ENCODE data around the gene LZIC. TPM values are rescaled to one million over a fixed set of nuclear protein-coding genes. Genes with fewer than 3 reads are reported as not detected.
"Not testable (repeated sequence)": the region's sequence is repeated elsewhere in the genome, so short reads cannot be mapped to it uniquely, and the experiment has no call there.

The LZIC gene
- total RNA-seq, 1 donor: 37.6 TPM

DNA sequence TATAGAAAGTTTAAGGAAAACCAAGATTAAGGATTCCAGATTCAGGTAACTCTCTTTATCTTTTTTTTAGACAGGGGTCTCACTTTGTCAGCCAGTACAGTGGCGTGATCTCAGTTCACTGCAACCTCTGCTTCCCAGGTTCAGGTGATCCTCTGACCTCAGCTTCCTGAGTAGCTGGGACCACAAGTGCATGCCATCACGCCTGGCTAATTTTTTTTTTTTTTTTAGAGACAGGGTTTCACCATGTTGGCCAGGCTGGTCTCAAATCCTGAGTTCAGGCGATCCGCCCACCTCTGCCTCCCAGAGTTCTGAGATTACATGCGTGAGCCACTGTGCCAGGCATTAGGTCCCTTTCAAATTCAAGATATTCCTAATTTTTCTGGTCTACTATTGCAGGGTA, 15.9 kb downstream of the LZIC start:
- TF ChIP-seq, protein P1, sequence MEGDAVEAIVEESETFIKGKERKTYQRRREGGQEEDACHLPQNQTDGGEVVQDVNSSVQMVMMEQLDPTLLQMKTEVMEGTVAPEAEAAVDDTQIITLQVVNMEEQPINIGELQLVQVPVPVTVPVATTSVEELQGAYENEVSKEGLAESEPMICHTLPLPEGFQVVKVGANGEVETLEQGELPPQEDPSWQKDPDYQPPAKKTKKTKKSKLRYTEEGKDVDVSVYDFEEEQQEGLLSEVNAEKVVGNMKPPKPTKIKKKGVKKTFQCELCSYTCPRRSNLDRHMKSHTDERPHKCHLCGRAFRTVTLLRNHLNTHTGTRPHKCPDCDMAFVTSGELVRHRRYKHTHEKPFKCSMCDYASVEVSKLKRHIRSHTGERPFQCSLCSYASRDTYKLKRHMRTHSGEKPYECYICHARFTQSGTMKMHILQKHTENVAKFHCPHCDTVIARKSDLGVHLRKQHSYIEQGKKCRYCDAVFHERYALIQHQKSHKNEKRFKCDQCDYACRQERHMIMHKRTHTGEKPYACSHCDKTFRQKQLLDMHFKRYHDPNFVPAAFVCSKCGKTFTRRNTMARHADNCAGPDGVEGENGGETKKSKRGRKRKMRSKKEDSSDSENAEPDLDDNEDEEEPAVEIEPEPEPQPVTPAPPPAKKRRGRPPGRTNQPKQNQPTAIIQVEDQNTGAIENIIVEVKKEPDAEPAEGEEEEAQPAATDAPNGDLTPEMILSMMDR (IDR thresholded peaks at IDR 0.05; ENCODE audit: insufficient read depth, low read depth, low read length): no peak
- no peak overlapping the region for H3K4me3 ChIP-seq (ENCODE audit: low read depth, low read length)
- DNase-seq (ENCODE audit: low read depth): no peak

DNA sequence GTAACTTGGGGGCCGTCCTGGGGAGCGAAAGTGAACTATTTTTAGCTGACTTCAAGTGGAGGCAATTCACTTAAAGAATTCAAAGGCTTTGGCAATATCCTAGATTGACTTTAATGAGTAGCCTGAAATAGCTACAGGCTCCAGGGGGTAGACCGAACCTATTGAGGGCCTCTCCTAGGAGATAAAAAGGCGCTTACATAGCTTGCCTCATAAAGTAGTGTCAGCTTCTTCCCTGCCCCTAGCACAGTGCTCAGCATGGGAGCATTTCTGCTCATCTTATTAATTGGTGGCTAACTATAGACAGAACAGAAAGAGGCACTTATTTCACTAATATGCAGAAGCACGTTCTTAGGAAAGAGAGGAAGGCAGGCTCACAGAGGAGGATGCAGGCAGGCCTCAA, 20.8 kb downstream of the LZIC start:
- no peak for DNase-seq (ENCODE audit: low read depth)

DNA sequence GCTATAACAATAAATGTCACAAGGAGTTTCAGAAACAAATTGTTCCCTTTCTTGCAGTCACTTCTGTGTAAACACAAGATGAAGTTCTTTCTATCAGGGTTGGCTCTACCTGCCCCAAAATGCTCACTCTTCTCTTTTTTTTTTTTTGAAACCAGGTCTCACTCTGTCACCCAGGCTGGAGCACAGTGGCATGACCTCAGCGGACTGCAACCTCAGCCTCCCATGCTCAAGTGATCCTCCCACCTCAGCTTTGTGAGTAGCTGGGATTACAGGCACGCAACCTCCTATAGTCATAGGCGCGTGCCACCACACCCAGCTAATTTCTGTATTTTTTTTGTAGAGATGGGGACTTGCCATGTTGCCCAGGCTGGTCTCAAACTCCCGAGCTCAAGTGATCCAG, 22.6 kb downstream of the LZIC start:
- TF ChIP-seq, protein P1 (IDR thresholded peaks at IDR 0.05; ENCODE audit: insufficient read depth, low read depth, low read length): no peak
- no peak for DNase-seq (ENCODE audit: low read depth)
- no peak overlapping the region for H3K4me3 ChIP-seq (ENCODE audit: low read depth, low read length)

More for the DNA sequence above, 20.8 kb downstream of the LZIC start:
- TF ChIP-seq, protein P1 (IDR thresholded peaks at IDR 0.05; ENCODE audit: insufficient read depth, low read depth, low read length): no peak
- no peak overlapping the region for H3K4me3 ChIP-seq (ENCODE audit: low read depth, low read length)

DNA sequence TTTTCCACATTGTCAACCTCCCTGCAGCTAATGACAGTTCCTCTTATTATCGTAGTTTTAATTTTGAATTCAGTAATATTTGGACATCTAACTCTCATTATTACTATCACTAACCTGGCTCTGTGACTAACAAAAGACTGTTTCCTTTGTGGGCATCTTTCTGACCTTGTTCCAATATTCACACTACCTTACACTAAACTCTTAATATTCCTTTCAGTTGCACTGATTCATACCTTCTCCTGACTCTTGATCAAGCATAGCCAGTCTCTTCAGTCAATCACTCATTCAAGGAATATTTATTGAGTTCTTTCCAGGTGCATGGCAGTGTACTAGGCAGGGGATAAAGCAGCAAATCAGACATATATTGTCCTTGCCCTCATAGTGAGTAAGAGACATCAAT, 25.3 kb downstream of the LZIC start:
- DNase-seq (ENCODE audit: low read depth): no peak
- no peak overlapping the region for H3K4me3 ChIP-seq (ENCODE audit: low read depth, low read length)
- TF ChIP-seq, protein P1 (IDR thresholded peaks at IDR 0.05; ENCODE audit: insufficient read depth, low read depth, low read length): no peak

DNA sequence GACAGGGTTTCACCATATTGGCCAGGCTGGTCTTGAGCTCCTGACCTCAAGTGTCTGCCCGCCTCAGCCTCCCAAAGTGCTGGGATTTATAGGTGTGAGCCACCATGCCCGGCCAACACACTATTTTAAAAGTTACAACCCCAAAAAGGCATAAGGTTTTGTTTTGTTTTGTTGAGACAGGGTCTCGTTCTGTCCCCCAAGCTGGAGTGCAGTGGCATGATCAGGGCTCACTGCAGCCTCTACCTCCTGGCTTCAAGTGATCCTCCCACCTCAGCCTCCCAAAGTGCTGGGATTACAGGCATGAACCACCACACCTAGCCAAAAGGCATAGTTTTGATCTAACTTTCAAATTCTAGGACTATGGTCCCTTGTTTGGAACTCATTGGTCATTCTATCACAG, 25.7 kb downstream of the LZIC start:
- not testable (repeated sequence) for DNase-seq (ENCODE audit: low read depth); H3K4me3 ChIP-seq (ENCODE audit: low read depth, low read length)

DNA sequence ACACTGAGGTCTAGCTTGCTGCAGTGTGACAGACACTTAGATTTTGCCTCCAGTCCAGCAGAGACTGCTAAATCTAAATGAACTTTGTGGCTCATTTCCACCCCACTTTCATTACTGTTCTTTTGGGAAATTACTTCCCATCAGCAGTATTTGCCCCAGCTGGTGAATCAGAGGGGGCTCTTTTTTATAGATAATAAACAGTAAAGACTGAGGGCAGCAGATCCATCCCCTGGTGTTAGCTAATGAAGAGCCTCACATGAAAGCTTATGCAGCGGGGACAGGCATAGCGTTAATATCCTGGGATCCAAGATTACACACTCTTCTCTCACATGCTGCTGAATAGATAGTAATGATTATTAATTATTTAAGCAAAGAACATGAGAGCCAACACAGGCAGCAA, 26.7 kb downstream of the LZIC start:
- TF ChIP-seq, protein P1 (IDR thresholded peaks at IDR 0.05; ENCODE audit: insufficient read depth, low read depth, low read length): no peak
- DNase-seq (ENCODE audit: low read depth): no peak
- no peak overlapping the region for H3K4me3 ChIP-seq (ENCODE audit: low read depth, low read length)

DNA sequence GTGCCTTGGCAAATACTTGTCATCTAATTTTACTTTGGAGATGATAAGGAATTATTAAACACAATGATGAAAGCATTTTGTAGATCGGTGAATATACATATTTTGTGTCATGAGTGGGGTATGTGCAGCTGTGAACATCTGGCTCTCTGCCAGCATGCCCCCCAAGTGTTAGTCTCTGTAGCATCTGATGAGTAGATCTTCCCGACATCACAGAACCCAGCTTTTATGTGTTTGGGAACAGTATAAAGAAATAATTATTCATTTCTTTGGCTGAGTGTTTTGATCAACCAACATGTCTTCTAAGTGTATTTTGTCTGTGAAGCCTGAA, 28.6 kb downstream of the LZIC start:
- no peak overlapping the region for H3K4me3 ChIP-seq (ENCODE audit: low read depth, low read length)
- TF ChIP-seq, protein P1 (IDR thresholded peaks at IDR 0.05; ENCODE audit: insufficient read depth, low read depth, low read length): no peak
- DNase-seq (ENCODE audit: low read depth): no peak

Measured in fibroblast of villous mesenchyme (primary cell).